HG02759 (cell line): ENCODE measurements around the gene UBE2C.
A peak's percentile ranks its signal among the peaks of the same experiment; 100 is the strongest.
"Not testable (repeated sequence)": the region's sequence is repeated elsewhere in the genome, so short reads cannot be mapped to it uniquely, and the experiment has no call there.

Experiments
- ATAC-seq: cut with Tn5 transposase; IDR thresholded peaks from one replicate; pipeline ENCODE4 v1.9.1; 2021; ENCODE audit warnings: mild to moderate bottlenecking, moderate library complexity; ENCODE audit not compliant: unreplicated experiment

The UBE2C gene

DNA sequence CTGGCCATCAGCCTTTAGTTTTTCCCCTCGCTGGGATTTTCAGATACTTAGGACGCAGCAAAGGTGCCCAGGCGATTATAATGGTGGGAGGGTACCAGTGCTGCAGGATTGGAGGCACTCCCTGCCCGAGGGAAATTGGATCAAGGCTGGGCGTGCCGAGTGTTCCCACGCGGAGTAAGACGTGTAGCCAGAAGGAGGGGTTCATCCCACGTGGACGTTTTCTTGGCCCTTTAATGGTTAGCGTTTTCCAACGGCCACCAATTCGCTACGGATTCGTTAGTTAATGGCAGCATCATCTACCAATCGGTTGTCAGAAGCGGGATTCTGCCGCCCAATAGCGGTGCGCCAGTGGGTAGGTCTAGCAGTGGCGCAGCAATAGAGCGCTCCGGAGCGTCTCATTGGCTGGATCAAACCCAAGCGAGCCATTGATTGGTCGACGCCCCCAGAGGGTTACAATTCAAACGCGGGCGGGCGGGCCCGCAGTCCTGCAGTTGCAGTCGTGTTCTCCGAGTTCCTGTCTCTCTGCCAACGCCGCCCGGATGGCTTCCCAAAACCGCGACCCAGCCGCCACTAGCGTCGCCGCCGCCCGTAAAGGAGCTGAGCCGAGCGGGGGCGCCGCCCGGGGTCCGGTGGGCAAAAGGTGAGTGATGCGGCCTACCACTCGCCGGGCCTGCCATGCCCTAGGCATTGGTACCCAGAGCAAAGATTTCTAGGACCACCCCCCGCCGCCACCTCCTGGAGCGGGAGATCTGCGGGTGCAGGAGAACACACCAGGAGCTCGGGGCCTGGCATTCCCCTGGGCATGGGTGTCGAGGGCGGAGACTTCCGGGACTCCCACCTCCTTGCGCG, at the start of gene UBE2C:
Gene UBE2C (plus strand): TSS at position 488 of the 849 bp plus-strand sequence. CDS start 52 bp downstream, at position 540.
- peak; percentile 99 for ATAC-seq

DNA sequence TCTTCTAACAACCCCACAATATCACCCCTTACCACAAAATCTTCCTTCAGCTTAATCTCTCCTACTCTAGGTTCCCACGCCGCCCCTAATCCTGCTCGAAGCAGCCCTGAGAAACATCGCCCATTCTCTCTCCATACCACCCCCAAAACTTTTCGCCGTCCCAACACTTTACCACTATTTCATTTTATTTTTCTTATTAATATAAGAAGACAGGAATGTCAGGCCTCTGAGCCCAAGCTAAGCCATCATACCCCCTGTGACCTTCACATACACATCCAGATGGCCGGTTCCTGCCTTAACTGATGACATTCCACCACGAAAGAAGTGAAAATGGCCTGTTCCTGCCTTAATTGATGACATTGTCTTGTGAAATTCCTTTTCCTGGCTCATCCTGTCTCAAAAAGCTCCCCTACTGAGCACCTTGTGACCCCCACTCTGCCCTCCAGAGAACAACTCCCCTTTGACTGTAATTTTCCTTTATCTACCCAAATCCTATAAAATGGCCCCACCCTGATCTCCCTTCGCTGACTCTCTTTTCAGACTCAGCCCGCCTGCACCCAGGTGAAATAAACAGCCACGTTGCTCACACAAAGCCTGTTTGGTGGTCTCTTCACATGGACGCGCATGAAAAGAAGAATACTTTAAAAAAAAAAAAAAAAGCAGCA, 47.7 kb upstream of the UBE2C start:
- ATAC-seq: not testable (repeated sequence)

DNA sequence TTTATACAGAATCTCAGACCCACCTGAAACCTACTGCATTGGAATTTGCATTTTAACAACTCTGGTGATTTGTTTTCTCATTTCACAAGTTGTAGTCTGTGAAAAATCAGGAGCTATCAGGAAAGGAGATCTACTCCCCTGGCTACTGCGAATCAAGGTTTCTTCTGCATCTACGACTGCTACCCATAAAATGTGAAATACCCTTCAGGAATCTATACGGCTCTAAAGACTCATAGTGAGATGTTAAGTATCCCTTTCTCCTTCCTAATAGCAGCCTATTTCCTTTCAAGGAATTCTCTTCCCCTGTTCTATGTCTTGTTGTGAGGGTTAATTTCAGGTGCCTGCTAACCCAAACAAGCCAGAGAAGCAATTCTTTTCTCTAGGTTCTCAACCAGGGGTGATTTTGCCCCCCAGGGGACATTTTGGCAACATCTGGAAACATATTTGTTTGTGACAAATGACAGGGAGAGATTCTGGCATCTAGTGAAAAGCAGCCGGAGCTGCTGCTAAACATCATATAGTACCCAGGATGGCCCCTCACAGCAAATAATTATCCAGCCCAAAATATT, 47.1 kb upstream of the UBE2C start:
- ATAC-seq: no peak

DNA sequence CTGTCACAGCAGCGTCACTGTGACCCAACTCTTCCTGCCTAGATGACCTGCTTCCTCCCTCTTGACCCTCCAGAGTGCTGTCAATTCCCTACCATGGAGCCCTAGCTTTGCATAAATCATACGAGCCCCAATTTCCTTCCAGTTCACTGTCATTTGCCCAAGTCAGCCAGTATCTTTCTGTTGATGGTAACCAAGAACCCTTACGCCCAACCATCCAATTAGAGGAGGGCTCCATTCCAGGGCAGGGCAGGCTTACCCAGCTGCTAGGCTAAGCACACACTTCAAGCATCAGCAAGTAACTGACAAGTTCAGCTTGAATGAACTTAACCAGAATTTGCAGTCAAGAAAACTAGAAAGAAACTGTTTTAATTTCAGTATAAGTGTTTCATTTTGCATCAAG, 46.5 kb upstream of the UBE2C start:
- no peak for ATAC-seq

DNA sequence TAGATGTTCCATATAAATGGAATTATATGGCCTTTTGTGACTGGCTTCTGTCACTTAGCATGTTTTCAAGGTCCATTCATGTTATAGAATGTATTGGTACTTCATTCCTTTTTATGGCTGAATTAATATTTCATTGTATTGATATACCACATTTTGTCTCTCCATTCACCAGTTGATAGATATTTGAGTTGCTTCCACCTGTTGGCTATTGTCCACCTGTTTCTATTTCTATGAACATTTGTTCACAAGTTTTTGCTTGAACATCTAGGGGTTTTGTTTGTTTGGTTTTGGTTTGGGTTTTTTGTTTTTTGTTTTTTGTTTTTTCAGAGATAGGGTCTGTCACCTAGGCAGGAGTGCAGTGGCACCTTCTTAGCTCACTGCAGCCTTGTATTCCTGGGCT, 44.0 kb upstream of the UBE2C start:
- no peak for ATAC-seq

DNA sequence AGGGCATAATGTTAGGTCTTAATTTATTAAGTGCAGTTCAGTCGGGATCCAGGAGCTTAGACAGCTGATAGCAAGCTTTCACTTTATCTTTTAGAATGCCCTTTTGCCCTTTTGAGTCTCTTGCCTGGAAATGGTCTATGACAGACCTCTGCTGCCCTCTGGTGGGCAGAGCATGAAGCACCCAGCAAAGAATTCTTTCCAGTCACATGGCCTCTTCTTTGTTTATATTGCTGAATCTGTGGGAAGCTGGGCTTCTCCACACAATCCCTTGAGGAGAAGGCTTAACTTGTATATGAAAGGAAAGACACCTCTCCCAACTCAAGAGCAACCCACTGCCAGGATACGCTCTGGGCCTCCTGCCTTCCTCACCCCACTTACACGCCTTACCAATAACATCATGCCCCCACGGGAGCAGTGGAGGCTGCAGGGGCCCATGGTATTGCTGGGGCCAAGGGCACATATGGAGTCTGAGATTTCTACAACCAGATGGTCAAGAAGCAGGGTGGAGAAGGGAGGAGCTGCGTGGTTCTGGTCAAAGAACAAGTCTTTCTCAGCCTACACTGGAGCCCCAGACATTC, 41.2 kb upstream of the UBE2C start:
- no peak for ATAC-seq

DNA sequence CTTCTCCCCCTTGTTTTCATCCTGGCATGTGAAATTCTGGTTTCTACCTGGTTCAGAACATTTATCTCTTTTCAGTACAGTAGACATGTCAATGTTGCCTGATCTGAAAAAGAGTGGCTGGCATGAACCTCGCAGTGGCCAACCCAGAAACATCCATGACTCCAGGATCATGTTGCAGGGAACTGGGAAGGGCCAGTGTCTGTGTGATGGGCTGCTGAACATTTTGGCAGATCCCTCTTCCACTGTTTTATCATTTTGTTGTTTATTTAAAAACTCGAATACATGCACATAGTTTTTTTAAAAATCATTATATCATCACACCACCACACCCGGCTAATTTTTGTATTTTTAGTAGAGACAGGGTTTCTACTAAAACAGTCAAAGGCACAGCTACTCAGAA, 39.8 kb upstream of the UBE2C start:
- ATAC-seq: no peak

DNA sequence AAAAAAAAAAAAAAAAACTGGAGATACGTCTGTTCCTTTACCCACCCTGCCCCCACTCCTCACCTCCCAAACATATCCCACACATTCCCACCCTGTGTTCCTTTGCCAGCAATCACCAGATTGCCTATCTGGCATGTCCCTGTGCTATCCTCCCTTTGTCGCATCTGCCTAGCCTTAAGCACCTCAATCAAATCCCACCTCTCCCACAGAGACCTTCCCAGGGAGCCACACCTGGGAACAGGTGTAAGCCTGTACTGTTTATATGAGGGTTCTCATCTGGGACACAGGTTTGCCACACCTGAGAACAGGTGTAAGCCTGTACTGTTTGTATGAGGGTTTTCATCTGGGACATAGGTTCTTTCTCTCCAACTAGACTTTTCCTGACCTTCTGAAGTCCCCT, 37.5 kb upstream of the UBE2C start:
- no peak for ATAC-seq

DNA sequence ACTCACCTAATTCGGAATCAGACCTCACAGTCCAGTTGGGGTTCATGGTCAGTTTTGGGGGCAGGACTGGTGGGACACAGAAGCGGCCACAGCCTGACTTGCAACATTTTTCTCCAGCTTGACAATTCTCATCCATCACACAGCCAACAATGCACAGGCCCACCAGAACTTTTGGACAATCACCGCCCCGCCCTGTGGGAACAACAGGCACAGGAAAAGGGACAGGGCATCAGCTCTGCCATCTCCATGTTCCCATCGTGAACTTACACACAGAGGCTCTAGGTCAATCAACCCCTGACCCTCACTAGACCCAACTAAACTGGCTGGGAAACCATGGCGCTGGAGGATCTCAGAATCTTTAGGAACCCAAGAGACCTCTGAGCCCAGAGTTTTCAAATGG, 37.0 kb upstream of the UBE2C start:
- ATAC-seq: no peak

DNA sequence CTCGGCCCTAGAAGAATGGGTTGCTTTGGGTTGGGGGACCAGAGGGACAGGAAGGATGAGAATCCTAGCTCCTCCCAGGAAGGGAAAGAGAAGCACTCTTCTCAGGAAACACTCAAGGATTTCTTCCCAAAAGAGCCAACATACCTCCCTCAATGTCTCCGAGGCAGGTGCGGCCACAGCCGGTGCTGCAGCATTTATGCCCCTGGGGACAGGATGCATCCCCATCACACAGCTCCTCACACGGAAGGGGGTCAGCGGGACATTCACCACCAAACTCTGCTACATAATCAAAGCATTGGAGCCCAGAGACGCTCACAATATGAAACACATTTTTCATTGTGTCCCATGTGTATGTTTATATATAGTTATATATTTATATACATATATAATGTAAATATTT, 35.5 kb upstream of the UBE2C start:
- ATAC-seq: no peak

DNA sequence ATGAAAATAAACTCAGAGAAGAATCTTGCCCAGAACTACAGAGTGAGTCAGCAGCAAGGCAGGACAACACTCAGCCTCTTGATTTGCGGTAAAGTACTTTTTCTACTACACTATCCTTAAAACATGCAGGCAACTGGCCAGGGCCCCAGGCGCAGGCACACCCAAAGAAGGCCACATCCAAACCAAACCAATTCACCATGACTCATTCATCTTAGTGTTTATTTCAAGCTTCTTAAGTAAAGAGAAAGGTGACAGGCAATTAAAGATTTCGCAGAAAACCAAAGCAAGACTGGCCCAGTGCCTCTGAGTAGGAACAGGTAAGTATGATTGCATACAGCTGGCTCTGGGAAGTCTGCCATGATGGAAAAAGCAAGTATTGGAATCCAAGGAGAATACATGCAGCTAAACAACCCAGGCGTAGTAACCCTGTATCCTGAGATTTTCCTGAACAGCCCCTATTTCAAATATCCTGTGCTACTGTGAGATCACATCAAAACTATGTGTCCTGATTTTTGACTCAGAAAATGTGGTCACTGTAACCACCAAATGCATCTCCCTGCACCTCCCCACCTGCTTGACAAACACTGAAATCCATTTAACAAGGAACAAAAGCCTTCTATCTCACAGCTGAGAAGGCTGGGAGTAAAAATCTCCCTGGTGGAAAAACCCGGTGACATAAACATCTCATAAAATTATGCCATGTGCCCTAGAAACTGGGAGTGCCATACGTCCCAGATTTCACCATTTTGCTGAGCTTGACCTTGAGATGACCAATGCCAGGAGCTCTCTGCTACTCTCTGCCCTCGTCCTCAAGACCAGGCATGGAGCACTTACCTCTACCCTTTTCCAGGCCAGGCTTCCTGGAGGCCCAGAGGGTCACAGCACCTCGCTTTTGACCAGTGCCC, 33.2 kb upstream of the UBE2C start:
- ATAC-seq: no peak

DNA sequence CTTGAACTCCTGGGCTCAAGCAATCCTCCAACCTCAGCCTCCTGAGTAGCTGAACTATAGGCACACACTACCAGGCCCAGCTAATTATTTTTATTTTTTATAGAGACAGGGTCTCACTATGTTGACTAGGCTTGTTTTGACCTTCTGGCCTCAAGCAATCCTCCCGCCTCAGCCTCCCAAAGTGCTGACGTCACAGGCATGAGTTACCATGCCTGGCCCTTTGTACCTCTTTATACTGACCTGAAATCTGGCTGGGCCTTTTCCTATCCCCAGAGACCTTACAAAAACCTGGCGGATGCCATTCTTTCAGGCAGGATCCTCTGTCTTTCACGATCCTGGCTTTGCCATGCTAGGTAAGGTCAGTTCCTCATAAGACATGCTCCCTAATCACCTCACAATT, 32.3 kb upstream of the UBE2C start:
- no peak for ATAC-seq

DNA sequence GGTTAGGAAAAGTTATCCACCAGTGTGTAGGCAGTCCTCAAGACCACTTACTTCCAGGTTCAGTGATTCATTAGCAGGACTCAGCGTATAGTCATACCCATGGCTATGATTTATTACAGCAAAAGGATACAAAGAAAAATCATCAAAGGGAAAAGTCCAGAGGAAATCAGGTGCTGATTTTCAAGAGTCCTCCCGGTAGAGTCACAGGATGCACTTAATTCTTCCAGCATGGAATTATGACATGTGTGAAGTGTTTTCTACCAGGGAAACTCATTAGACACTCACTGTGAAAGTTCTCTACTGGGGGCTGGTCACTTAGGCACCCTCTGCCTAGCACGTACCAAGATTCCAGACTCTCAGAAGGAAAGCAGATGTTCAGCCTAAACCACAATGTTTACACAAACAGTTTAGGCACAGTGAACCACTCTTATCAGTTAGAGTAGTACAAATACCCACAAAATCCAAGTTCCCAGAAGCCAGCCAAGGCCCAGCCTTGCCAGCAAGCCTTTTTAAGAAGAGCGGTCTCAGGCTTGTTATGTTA, 31.0 kb upstream of the UBE2C start:
- ATAC-seq: no peak

DNA sequence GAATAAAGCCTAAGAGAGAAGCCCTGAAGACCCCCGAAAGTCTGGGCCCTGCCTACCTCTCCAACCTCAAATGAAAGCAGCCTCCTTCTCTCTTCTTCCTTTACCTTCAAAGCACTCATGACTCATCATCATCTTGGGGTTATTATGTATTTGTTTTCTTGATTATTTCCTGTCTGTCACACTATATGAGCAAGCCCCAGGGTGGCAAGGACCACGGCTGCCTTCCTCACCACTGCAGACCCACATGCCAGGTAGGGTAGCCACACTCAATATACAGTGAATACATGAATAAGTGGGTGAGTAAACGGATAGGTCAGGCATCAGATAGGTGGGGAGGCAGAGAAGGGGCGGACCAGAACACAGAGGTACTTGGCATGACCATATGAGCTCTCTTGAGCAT, 29.6 kb upstream of the UBE2C start:
- ATAC-seq: no peak

DNA sequence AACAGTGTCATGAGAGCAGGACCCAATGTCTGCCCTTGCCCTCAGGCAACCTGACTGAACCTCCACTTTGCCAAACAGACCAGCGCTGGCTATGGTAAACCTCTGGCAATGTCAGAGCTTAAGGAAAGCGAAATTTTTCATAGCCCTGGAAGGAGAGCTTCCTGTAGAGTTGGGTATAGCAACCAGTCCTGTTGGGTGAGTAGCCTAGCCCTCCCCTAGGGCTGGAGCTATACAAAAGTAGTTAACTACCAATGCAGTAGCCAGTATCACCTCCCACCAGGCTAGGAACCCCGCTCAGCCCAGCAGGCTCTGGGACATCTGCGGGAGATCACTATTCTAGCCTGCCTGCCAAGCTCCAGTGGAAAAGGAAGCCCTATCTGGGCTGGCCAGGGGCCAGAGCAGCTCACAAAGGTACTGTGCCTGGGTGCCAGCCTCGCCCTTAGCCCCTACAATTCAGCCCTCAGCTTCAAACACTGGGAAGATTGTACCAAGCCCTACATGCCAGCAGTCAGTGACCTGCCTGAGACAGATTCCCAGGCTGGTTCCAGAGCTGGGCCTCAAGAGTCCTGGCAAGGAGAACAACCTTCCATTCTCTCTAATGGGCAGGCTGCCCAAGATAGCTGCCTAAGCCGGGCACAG, 28.7 kb upstream of the UBE2C start:
- no peak for ATAC-seq

DNA sequence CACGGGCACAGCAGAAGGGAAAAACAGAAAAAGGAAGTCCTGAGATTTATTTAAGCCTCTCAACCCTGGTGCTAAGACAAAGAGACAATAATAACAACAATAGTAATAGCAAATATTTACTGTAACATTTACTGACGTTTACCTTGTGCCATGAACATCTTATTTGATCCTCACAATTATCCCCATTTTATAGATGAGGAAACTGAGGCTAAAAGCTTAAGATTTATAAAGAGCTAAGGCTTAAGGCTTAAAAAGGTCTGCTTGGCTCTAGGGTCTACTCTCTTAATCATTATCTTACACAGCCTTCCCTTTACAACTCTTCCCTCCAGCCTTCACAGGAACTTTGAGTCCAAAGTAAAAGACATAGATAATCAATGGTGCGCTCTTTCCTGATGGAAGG, 24.1 kb upstream of the UBE2C start:
- ATAC-seq: no peak

DNA sequence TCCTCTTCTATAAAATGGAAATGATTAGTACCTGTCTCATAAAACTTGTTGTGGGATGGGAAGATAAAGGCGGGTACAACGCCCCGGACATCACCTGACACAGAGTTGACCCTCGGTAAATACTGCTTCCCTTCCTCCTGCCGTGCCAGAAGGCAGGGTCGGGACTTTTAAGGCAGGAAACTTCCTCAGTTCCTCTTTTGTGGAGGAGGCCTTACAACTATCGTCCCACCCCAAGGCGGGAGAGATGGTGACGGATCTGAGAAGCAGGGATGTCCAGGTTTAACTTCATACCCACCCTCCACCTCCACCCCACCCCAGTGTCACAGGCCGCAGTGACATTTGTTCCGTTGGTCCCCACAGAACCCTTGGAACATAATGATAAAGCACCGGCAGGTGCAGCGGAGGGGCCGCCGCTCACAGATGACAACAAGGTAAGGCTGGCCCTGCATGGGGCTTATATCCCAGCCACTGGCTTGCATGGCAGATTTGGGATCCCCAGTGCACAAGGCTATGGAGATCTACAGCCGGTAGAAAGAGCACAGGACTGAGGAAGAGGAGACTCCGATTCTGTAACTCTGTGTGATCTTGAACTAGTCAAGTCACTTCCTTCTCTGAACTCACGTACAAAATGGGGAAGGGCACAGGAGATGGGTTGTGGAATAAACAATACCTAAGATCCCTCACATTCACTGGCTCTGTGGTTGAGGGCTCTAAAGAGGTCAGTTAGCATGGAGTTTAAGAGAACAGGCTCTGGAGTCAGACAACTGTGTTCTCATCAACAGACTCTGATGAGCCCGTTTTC, 19.9 kb upstream of the UBE2C start:
- no peak for ATAC-seq

DNA sequence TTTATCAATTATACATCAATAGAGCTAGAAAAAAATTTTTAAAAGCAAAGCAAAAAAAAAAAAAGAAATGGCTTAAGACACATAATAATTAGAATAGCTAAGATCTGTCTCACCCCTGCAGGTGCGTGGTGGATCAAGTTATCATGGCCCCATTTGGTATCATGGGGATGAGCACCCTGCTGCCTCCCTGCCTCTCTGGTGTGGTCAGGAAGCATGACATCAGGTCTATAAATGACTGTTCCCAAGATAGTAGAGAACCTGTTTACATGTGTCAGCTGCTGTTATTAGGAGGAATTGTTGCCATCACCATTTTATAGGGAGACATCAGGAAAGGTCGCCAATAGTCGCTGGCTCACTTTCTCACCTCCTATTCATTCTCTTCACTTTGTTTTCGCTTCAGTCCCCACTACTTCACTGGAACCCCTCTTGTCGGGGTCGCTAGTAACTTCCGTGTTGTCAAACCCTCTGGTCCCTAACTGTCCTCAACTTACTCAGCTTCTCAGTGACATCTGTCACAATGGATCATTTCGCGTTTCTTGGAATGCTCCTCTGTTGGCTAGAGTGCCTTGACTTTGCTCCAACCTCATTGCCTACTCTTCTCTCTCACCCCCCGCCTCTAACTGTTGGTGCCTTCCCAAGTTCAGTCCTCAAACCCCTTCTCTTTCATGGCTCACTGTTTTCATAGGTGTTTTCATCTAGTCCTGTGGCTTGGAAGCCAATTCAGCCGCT, 15.9 kb upstream of the UBE2C start:
- no peak for ATAC-seq
